ENCODE data around the gene CRYGN. TPM values are rescaled to one million over a fixed set of nuclear protein-coding genes. Genes with fewer than 3 reads are reported as not detected.

CRYGN gene
- total RNA-seq, 2 donors from 2014 or later: 0.90 TPM; not detected in 1

- peak overlapping the region; percentile 38 to 63 for H3K4me3 ChIP-seq
- H3K27me3 ChIP-seq: no peaks in the 10 kb centered on the region
- peak overlapping the region in 1 of 2 donors; percentile 67 for H3K27ac ChIP-seq
- H3K36me3 ChIP-seq: no peaks in the 10 kb centered on the region
- no peaks in the 10 kb centered on the region for H3K9me3 ChIP-seq
- H3K4me1 ChIP-seq: peaks cover 0 to 7% of the 10 kb centered on the region in 2 donors
- peak; percentile 83 to 87 for TF ChIP-seq CTCF (IDR thresholded peaks at IDR 0.05)
- DNase-seq (ENCODE audit: low spot score): peak; percentile 86
These were observed 8.6 kb upstream of the CRYGN start for GRCh38 chr7:151448261-151449252.

GRCh38 chr7:151447901-151448260 lies 7.9 kb upstream of the CRYGN start:
- Histone ChIP-seq H3K4me3 (peak overlapping the region; percentile 38 to 63), H3K27me3 (no peaks in the 10 kb centered on the region), H3K9me3 (no peaks in the 10 kb centered on the region), H3K27ac (peak overlapping the region in 1 of 2 donors; percentile 67), H3K4me1 (peaks cover 0 to 7% of the 10 kb centered on the region in 2 donors), H3K36me3 (no peaks in the 10 kb centered on the region)
- TF ChIP-seq CTCF (IDR thresholded peaks at IDR 0.05): no peak
- no peak for DNase-seq (ENCODE audit: low spot score)

- Histone ChIP-seq H3K27ac (no peak overlapping the region), H3K4me3 (no peak overlapping the region), H3K9me3 (no peaks in the 10 kb centered on the region), H3K36me3 (no peaks in the 10 kb centered on the region), H3K27me3 (no peaks in the 10 kb centered on the region), H3K4me1 (peaks cover 0 to 7% of the 10 kb centered on the region in 2 donors)
- no peak for TF ChIP-seq CTCF (IDR thresholded peaks at IDR 0.05)
- no peak for DNase-seq (ENCODE audit: low spot score)
These were observed 7.4 kb upstream of the CRYGN start for GRCh38 chr7:151447312-151447711.

- H3K9me3 ChIP-seq: no peaks in the 10 kb centered on the region
- no peak for DNase-seq (ENCODE audit: low spot score)
- TF ChIP-seq CTCF (IDR thresholded peaks at IDR 0.05): no peak
These were observed 6.5 kb upstream of the CRYGN start for GRCh38 chr7:151446412-151446811.

GRCh38 chr7:151444632-151445031 lies 4.7 kb upstream of the CRYGN start:
- H3K9me3 ChIP-seq: no peaks in the 10 kb centered on the region
- DNase-seq (ENCODE audit: low spot score): no peak
- H3K4me3 ChIP-seq: no peak overlapping the region
- H3K4me1 ChIP-seq: peaks cover 0 to 18% of the 10 kb centered on the region in 2 donors
- H3K36me3 ChIP-seq: no peaks in the 10 kb centered on the region
- no peaks in the 10 kb centered on the region for H3K27me3 ChIP-seq
- no peak overlapping the region for H3K27ac ChIP-seq
- no peak for TF ChIP-seq CTCF (IDR thresholded peaks at IDR 0.05)

More at GRCh38 chr7:151446412-151446811, 6.5 kb upstream of the CRYGN start:
- no peaks in the 10 kb centered on the region for H3K27me3 ChIP-seq
- no peaks in the 10 kb centered on the region for H3K36me3 ChIP-seq
- H3K27ac ChIP-seq: no peak overlapping the region
- H3K4me3 ChIP-seq: no peak overlapping the region
- peaks cover 0 to 7% of the 10 kb centered on the region in 2 donors for H3K4me1 ChIP-seq

Data from right atrium auricular region (tissue), 2 donors.